ENCODE results near the gene ACO1.

- TF ChIP-seq CTCF (IDR thresholded peaks at IDR 0.05) (no peak), POLR2A (IDR thresholded peaks at IDR 0.05) (no peak)
These were observed 17.0 kb downstream of the ACO1 start for GRCh38 chr9:32401488-32401887.
